B cell (primary cell): ENCODE measurements around the gene BLTP2.

Experiments used
- EZH2 ChIP-seq: IDR thresholded peaks from 2 replicates; pipeline ENCODE4 v1.6.1; 2012; ENCODE audit warnings: borderline replicate concordance, low read depth, mild to moderate bottlenecking, moderate library complexity, low read length; ENCODE audit not compliant: insufficient read depth, poor library complexity, severe bottlenecking
- TF ChIP-seq, protein P1 (sequence below): fragments of 200-600 bp; IDR thresholded peaks from one replicate; pipeline ENCODE4 v1.8.0; 2022; ENCODE audit warnings: antibody characterized with exemption, mild to moderate bottlenecking

- TF ChIP-seq, protein P1, sequence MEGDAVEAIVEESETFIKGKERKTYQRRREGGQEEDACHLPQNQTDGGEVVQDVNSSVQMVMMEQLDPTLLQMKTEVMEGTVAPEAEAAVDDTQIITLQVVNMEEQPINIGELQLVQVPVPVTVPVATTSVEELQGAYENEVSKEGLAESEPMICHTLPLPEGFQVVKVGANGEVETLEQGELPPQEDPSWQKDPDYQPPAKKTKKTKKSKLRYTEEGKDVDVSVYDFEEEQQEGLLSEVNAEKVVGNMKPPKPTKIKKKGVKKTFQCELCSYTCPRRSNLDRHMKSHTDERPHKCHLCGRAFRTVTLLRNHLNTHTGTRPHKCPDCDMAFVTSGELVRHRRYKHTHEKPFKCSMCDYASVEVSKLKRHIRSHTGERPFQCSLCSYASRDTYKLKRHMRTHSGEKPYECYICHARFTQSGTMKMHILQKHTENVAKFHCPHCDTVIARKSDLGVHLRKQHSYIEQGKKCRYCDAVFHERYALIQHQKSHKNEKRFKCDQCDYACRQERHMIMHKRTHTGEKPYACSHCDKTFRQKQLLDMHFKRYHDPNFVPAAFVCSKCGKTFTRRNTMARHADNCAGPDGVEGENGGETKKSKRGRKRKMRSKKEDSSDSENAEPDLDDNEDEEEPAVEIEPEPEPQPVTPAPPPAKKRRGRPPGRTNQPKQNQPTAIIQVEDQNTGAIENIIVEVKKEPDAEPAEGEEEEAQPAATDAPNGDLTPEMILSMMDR, result no peak
- no peak for TF ChIP-seq EZH2
Measured at GRCh38 chr17:28689011-28689410, 44.1 kb upstream of the BLTP2 start.
